ENCODE results near the gene FOXL3.

The FOXL3 gene

DNA sequence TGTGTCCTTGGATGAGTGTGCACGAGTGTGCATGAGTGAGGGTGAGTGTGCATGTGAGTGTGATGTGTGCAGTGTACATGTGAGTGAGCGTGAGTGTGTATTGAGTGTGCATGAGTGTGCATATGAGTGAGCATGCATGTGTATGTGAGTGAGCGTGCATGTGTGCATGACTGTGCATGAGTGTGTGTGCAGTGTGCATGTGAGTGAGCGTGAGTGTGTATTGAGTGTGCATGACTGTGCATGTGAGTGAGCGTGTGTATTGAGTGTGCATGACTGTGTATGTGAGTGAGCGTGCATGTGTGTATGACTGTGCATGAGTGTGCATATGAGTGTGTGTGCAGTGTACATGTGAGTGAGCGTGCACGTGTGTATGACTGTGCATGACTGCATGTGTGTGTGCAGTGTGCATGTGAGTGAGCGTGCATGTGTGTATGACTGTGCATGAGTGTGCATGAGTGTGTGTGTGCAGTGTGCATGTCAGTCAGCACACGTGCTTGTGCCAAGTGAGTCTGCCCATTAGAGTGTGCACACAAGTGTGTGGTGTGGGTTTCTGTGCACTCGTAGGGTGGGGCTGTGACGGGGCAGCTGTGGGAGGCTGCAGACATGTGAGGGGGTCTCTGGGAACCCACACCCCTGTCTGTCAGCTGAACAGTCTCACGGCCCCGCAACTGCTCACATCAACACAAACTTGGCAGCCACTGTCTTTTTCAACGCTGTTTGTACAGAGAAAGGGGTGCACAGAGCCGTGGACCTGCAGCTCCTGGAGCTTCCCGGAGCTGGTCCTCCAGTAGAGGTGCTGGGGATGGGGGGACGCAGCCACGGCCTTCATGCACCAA, 14.8 kb downstream of the FOXL3 start:
- DNase-seq, result no peak

DNA sequence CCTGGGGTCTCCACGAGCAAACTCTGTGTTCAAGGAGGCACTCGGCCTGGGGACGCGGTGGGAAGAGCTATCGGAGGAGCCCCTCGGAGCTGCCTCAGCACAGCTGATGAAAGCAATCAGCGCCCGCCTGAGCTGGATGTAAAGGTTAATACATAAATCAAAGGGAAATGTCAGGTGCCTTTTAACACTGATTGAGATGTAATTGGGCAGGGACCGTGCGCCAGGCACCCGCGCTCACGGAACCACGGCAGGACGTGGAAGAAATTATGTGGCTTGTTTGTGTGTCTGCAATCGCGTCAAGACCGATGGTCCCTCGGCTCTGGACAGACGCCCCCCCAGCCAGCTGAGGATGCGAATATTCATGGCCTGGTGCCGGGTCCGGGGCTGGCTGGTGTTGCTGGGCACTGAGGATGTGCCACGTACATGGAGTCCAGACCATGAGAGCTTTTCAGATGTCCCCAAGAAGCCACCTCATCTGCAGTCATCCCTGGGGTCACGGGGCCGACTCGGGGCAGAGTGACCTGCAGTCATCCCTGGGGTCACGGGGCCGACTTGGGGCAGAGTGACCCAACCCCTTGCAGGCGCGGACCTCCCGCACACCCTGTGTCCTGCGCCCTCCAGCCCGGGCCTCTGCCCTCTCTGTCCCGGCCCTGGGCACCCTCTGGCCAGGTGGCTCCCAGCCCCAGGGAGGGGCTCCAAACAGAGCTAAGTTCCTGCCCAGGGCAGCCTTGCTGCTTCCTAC, 15.6 kb downstream of the FOXL3 start:
- DNase-seq, result no peak

DNA sequence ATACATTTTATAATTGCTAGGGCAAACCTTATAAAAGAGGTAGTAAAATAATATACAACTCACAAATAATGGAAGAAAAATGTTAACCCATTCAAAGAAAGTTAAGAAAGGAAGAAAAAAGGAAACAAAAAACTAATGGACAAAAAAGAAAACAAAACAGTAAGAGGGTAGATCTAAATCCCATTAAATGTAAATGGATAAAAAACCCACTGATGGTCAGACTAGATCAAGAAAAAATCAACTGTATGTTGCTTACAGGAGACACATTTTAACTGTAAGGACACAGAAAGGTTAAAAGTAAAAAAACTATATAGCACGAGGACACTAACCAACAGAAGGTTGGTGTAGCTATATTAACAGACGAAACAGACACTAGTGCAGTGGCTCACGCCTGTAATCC, 18.0 kb downstream of the FOXL3 start:
- DNase-seq, result no peak

- no peak for DNase-seq
These were observed 19.7 kb downstream of the FOXL3 start for GRCh38 chr7:309586-310228.

DNA sequence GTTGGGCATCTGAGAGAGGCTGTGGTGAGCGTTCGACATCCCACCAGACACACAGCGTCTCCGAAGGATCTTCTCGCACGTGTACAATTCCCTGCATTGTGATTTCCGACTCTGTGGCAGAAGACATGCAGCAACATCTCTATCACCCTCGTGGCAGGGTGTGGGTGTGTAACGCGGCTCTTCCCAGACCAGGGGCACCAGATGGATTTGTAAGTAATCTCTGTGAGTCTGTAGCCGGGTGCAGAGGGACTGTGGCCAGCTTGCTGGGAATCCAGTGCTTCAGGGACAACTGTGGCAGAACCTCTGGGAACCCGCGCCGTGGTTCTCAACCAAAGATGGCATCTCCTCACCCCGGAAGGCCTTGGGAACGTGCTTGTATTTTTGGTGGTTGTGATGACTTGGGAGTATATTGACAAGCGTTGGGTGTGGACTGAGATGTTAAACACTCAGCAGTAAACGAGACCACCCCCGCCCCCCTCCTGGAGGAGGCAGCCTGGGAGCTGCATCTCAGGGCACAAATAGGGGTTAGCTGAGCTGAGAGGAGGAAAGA, 21.2 kb downstream of the FOXL3 start:
- no peak for DNase-seq

- no peak for DNase-seq
These were observed 21.8 kb downstream of the FOXL3 start for GRCh38 chr7:311796-312195.

GRCh38 chr7:312424-312823, 22.5 kb downstream of the FOXL3 start:
- DNase-seq, result no peak

- no peak for DNase-seq
These were observed 24.9 kb downstream of the FOXL3 start for GRCh38 chr7:314853-315252.

DNA sequence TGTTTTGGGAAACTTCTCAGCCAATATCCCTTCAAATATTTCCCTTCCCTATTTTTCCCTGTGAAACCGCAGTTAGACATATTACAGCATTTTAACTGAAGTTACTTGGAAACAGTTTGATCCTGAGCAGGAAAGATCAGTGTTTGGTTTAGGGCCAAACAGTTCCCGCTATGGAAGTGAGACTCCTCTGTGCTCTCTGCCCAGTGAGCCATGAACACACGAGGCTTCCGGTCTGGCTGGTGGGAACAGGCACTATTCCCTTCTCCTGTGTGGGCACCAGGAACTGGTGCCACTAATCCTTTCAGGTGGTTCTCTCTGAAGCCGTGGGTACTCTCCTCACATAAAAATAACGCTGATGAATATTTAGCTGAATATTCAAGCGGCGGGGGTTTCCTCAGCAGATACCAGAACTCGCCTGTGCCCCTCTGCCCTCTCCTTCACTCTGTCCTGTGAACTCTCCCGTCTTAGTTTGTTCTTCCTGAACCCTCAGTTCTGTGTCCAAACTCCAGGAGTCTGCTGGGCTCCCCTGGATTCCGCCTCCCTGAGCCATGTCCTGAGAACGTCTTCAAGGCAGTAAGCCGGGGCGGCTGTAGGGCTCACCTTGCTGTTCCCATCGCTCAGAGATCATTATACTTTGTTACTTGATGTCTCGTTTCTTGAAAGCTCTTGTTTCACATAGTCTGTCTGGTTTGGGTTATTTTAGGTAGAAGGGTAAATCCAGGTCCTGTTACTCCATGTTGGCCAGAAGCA, 25.7 kb downstream of the FOXL3 start:
- DNase-seq, result no peak

DNA sequence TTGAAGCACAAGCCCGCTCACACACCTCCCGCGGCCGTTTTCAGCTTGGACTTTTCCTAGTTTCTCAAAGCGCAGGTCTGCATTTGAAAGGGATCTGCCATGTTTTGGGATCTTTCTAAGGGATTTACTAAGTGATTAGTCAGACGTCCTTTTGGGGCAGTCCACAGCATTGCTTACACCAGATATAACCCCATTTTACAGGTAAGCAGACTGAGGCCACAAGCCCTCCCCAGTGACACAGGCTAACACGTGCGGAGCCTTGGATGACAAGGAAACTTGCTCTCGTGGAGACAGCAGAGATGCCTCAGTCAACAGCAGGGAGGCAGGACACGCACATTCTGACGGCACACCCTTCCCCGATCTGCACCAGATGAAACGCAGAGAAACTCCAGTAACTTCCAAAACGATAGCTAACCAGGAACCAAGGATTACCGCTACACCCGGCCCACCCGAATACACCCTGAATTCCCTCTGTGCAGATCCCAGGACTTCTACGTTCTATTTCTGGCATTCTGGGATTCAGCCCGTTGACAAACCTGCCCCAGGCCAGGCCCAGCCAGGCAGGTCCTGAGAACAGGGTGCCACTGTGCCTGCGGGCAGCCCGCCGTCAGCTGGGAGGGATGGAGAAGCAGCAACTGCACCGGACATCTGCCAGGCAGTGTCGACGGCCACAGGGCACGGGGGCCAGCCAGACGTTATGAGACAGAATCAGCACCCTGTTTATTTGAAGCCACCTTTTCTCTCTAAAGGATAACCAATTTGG, 27.9 kb downstream of the FOXL3 start:
- no peak for DNase-seq

- DNase-seq, result no peak
These were observed 28.5 kb downstream of the FOXL3 start for GRCh38 chr7:318476-318875.

DNA sequence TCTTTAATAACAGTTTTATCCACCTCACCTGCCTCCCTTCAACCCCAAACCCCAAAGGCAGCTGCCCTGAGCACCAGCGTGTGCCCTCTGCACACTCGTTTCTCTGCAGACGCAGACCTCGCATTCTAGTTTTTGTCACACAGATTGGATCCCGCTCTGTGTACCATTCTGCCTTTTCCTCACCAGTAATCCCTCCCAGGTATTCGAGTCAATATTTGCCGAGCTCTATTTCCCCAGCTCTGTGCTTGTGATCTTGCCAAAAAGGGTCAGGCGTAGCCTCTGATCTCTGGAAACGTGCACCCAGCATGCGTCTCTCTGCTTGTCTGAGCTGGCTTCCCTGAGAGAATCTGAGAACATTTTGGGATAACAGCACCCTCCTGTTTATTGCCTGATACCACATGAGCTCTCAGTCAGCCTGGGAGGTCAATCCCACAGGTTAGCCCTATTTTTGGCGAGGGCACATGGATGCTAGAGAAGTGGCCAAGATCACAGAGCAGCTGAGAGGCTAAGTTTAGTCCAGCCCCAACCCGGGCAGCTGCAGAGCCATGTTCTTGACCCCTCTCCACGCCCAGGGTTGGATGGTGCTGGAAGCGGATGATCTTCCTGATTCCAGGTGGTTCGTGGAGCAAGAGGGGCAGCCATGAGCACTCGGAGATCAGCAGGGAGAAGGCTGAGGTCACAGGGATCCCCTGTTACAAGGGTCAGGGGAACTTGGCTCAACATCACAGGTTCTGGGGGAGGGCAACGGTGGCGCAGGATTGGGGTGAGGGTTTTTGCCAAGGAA, 29.1 kb downstream of the FOXL3 start:
- DNase-seq, result no peak

- no peak for DNase-seq
These were observed 30.3 kb downstream of the FOXL3 start for GRCh38 chr7:320297-320696.

DNA sequence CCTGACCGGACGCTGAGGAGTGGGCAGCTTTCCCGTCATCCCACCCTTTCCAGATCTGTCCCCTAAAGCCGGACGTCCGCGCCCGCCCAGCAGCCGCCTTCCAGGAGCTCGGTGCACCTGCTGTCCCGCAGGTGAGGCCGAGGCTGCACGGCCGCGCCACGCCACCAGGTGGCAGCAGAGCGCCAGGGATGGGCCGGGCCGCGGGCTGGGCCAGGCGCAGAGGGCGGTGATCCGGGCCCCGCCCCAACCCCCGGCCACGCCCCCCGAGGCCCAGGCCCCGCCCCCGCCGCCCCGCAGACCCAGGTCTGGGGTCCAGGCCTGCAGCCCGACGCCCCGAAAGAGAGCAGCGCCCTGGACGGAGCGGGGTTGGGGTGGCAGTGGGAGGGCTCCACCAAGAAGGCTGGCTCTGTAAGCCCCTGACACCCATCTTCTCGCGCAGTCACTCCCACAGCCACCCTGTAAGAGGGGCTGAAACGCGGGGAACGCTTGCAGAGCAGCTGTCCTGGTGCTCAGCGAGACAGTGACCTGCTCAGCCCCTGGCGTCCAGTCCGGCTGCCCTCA, 32.2 kb downstream of the FOXL3 start:
- DNase-seq, result peak; percentile 7

- DNase-seq, result no peak
These were observed 32.7 kb downstream of the FOXL3 start for GRCh38 chr7:322708-323111.

DNA sequence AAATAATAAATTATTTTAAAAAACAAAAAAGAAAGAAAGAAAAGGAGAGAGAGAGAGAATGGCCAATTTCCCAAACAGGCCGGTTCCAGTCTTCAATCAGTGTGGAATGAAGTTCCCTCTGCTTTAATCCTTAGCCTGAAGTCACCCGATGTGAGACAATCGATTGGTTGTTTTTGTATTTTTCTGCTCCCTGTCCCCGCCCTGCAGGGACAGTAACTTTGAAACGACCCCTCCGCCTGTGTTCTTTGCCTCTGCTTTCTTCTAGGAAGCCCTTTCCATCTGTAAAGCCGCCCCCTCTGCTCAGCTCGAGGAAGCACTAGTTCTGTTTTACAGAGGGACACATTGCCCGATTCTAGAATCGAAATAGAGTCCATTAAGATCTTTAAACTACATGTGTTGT, 33.4 kb downstream of the FOXL3 start:
- DNase-seq, result no peak

DNA sequence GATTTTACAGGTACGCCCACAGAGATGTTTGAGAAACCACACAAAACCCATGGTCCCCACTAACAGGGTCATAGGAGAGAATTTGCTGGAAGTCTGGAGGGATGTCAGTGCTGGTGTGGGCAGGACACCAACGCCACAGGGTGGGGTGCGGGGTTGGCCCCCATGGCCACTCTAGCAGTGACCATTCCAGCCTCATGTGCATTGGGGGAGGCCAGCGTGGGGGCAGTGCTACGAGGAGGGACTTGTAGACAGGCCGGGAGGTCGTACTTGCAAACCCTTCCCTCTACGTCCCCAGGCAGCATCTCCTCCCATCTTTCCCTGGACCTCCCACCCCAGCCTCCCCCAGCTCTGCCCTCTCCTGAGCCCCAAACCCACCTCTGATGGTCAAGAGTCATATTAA, 34.0 kb downstream of the FOXL3 start:
- DNase-seq, result no peak

DNA sequence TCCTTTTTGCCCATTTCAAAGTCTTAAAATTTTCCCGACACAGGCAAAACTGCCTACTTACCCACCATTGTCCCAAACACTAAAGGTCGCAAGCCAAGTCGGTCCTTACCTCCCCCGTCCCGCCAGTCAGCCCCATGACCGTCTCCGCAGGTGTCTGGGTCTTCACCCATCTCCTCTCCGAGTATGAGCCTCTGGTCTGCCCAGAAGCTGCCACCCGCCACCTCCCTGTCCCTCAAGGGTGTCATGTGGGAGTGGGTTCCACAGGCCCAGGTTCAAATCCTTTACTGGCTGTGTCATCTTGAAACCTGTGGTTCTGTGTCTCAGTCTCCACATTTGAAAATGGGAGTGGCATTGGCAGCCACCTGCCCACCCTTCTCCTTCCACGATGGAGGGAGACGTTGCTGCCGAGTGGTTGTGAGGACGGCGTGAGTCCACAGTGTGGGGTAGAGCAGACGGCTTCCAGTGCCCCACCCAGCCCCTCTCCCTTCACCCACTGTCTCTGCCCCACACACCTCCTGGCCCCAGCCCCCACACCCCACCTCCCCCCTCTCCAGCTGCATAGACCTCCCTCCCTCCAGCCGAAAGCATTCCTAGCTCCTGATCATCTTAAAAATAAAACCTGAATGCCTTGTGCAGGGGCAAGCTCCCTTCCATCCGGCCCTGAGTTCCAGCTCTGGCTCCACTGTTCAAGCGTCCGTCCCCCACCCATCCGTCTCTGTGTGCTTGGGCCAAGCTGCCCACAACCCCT, 35.3 kb downstream of the FOXL3 start:
- DNase-seq, result no peak

- no peak for DNase-seq
These were observed 35.8 kb downstream of the FOXL3 start for GRCh38 chr7:325811-326210.

- no peak for DNase-seq
These were observed 36.3 kb downstream of the FOXL3 start for GRCh38 chr7:326273-326672.

Measured in NCI-H526 treated with DMSO at 0.1 percent for 48 hours (cell line).